ENCODE data around the gene NT5C3B. TPM values are rescaled to one million over a fixed set of nuclear protein-coding genes. Genes with fewer than 3 reads are reported as not detected.

The NT5C3B gene
- total and polyA plus RNA-seq, 2 donors (not counting 3 experiments of a cell fraction or from before 2014, with no cell fraction given): 67.3 to 92.5 TPM

- no peaks in the 10 kb centered on the region for H3K27me3 ChIP-seq (ENCODE audit: control insufficient read depth in 2 of 2, insufficient read depth in 2 of 2, low read length in 2 of 2)
- intact Hi-C loops (cut with micrococcal nuclease) (no loop called here), dilution Hi-C loops (cut with MboI; ENCODE audit: extremely low pct_ligation_motif_present, low sequenced_read_pairs) (no loop called here)
- no peak overlapping the region for H3K4me3 ChIP-seq (replicated peaks in 1 of 3; ENCODE audit: insufficient read depth in 1 of 3, low read depth in 1 of 3, low read length in 3 of 3)
- H4K20me1 ChIP-seq (replicated peaks; ENCODE audit: control insufficient read depth, extremely low read depth, insufficient read depth, low read length): no peaks in the 10 kb centered on the region
- H3K4me1 ChIP-seq (ENCODE audit: control insufficient read depth, extremely low read depth, insufficient read depth, low read length): peaks cover 9% of the 10 kb centered on the region
- CTCF ChIA-PET: no interaction called here
- H3K79me2 ChIP-seq (ENCODE audit: control insufficient read depth, insufficient read depth, low read length): peaks cover 11% of the 10 kb centered on the region
- no peak overlapping the region for H3K4me2 ChIP-seq (ENCODE audit: insufficient read depth, low read length)
- peaks cover 31 to 34% of the 10 kb centered on the region in 2 experiments for H3K36me3 ChIP-seq (ENCODE audit: control insufficient read depth in 2 of 2, extremely low read depth in 1 of 2, insufficient read depth in 2 of 2, low read length in 2 of 2)
- DNase-seq (ENCODE audit: low read depth, low spot score): no peak
- no peaks in the 10 kb centered on the region for H3K9me1 ChIP-seq (replicated peaks; ENCODE audit: control insufficient read depth, extremely low read depth, insufficient read depth, low read length)
- no peak for FAIRE-seq
- no peaks in the 10 kb centered on the region for H3K9me3 ChIP-seq (replicated peaks; ENCODE audit: control insufficient read depth, insufficient read depth, low read length)
- H3K27ac ChIP-seq (ENCODE audit: insufficient read depth, low read depth, low read length): no peak overlapping the region
- no peak overlapping the region for H3K9ac ChIP-seq (replicated peaks; ENCODE audit: extremely low read depth, insufficient read depth, low read length)
- no peak overlapping the region for H2AFZ ChIP-seq (ENCODE audit: low read depth, low read length)
- TF ChIP-seq MYC (IDR thresholded peaks at IDR 0.05; ENCODE audit: low read depth, low read length) (no peak), FOS (IDR thresholded peaks at IDR 0.05; ENCODE audit: borderline replicate concordance, insufficient read depth, low read length) (no peak), POLR2AphosphoS5 (IDR thresholded peaks at IDR 0.05; ENCODE audit: insufficient read depth, low read depth, low read length) (no peak), MAX (IDR thresholded peaks at IDR 0.05; ENCODE audit: insufficient read depth, insufficient read length) (no peak), JUN (IDR thresholded peaks at IDR 0.05; ENCODE audit: borderline replicate concordance, insufficient read depth, insufficient read length, low read depth) (no peak), CTCF (IDR thresholded peaks at IDR 0.05; ENCODE audit: extremely low read depth in 1 of 2, insufficient read depth in 1 of 2, low read depth in 1 of 2, low read length in 2 of 2) (no peak), GATA2 (IDR thresholded peaks at IDR 0.05; ENCODE audit: insufficient read depth, insufficient read length, low read depth, low read length) (no peak), POLR2A (IDR thresholded peaks at IDR 0.05; ENCODE audit: low read depth, low read length) (no peak)
- no TSS peak for BruUV-seq (replicated peaks)
- POLR2A ChIA-PET: no interaction called here
These were observed 32.5 kb upstream of the NT5C3B start for GRCh38 chr17:41868568-41868967.

Measured in endothelial cell of umbilical vein (primary cell).